H1 (cell line): ENCODE results near the gene TLCD5.

Experiments
- MAX ChIP-seq: IDR thresholded peaks from 2 replicates; pipeline ENCODE4 v1.6.1; 2012; ENCODE audit warnings: inconsistent platforms
- POLR2A ChIP-seq, 2 experiments: IDR thresholded peaks; 1 replicate in 1 of 2; 2 replicates in 1 of 2; pipeline ENCODE4 v1.6.1; 2011; ENCODE audit warnings: low read depth in 2 of 2, low read length in 2 of 2, mild to moderate bottlenecking in 2 of 2; ENCODE audit errors: control extremely low read depth in 1 of 2
- TF ChIP-seq, protein P1 (sequence below), 3 experiments: IDR thresholded peaks; 1 replicate in 2 of 3; 2 replicates in 1 of 3; pipeline versions ENCODE4 v1.5.1 to v1.6.1; 2011; ENCODE audit warnings: low read length in 3 of 3, mild to moderate bottlenecking in 3 of 3, inconsistent platforms in 2 of 3, low read depth in 1 of 3, moderate library complexity in 1 of 3; ENCODE audit not compliant: insufficient read depth in 1 of 3; ENCODE audit errors: control extremely low read depth in 1 of 3

DNA sequence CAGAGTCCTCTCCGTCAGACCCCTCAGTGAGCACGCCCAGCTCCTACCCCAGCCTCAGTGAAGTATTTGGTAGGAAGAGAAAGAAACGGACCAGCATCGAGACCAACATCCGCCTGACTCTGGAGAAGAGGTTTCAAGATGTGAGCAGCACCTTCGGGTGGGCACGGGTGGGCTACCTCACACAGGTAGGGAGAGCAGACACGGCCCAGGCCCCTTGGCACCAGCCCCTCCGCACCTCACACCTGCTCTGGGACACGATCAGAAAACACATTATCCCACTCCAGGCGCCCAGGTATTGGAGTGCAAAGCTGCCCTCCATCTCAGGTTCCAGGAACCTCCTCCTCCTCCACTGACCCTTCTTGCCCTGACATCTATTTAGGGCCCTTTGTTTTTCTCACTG is 17.6 kb upstream of the TLCD5 start:
- TF ChIP-seq POLR2A (IDR thresholded peaks at IDR 0.05; ENCODE audit: control extremely low read depth in 1 of 2, low read depth in 2 of 2, low read length in 2 of 2) = no peak
- no peak for TF ChIP-seq MAX
- TF ChIP-seq, protein P1, sequence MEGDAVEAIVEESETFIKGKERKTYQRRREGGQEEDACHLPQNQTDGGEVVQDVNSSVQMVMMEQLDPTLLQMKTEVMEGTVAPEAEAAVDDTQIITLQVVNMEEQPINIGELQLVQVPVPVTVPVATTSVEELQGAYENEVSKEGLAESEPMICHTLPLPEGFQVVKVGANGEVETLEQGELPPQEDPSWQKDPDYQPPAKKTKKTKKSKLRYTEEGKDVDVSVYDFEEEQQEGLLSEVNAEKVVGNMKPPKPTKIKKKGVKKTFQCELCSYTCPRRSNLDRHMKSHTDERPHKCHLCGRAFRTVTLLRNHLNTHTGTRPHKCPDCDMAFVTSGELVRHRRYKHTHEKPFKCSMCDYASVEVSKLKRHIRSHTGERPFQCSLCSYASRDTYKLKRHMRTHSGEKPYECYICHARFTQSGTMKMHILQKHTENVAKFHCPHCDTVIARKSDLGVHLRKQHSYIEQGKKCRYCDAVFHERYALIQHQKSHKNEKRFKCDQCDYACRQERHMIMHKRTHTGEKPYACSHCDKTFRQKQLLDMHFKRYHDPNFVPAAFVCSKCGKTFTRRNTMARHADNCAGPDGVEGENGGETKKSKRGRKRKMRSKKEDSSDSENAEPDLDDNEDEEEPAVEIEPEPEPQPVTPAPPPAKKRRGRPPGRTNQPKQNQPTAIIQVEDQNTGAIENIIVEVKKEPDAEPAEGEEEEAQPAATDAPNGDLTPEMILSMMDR (IDR thresholded peaks at IDR 0.05; ENCODE audit: control extremely low read depth in 1 of 3, insufficient read depth in 1 of 3, low read depth in 1 of 3, low read length in 3 of 3) = no peak
